Measurements from ENCODE around the gene ARHGEF26.

ARHGEF26 gene

GRCh38 chr3:154152741-154153140 lies 31.6 kb downstream of the ARHGEF26 start:
- no peak for DNase-seq (ENCODE audit: low read depth)

GRCh38 chr3:154156530-154156929 lies 35.3 kb downstream of the ARHGEF26 start:
- DNase-seq (ENCODE audit: low read depth) = no peak

- no peak for DNase-seq (ENCODE audit: low read depth)
Measured at GRCh38 chr3:154161806-154162205, 40.6 kb downstream of the ARHGEF26 start.

- no peak for DNase-seq (ENCODE audit: low read depth)
Measured at GRCh38 chr3:154164387-154164786, 43.2 kb downstream of the ARHGEF26 start.

- DNase-seq (ENCODE audit: low read depth) = no peak
Measured at GRCh38 chr3:154168998-154169795, 48.0 kb downstream of the ARHGEF26 start.

GRCh38 chr3:154169796-154170110 lies 48.6 kb downstream of the ARHGEF26 start:
- DNase-seq (ENCODE audit: low read depth) = no peak

- no peak for DNase-seq (ENCODE audit: low read depth)
Measured at GRCh38 chr3:154170300-154170699, 49.1 kb downstream of the ARHGEF26 start.

GRCh38 chr3:154175041-154175440 lies 53.9 kb downstream of the ARHGEF26 start:
- DNase-seq (ENCODE audit: low read depth) = no peak

- DNase-seq (ENCODE audit: low read depth) = no peak
Measured at GRCh38 chr3:154176036-154176435, 54.8 kb downstream of the ARHGEF26 start.

GRCh38 chr3:154177406-154177805 lies 56.2 kb downstream of the ARHGEF26 start:
- DNase-seq (ENCODE audit: low read depth) = no peak

- DNase-seq (ENCODE audit: low read depth) = no peak
Measured at GRCh38 chr3:154178172-154178571, 57.0 kb downstream of the ARHGEF26 start.

- no peak for DNase-seq (ENCODE audit: low read depth)
Measured at GRCh38 chr3:154180836-154181691, 59.9 kb downstream of the ARHGEF26 start.

GRCh38 chr3:154182322-154182922 lies 61.2 kb downstream of the ARHGEF26 start:
- DNase-seq (ENCODE audit: low read depth) = no peak

GRCh38 chr3:154182975-154183374 lies 61.8 kb downstream of the ARHGEF26 start:
- no peak for DNase-seq (ENCODE audit: low read depth)

- no peak for DNase-seq (ENCODE audit: low read depth)
Measured at GRCh38 chr3:154184582-154184981, 63.4 kb downstream of the ARHGEF26 start.

- DNase-seq (ENCODE audit: low read depth) = no peak
Measured at GRCh38 chr3:154188437-154188836, 67.2 kb downstream of the ARHGEF26 start.

- DNase-seq (ENCODE audit: low read depth) = no peak
Measured at GRCh38 chr3:154188846-154189245, 67.7 kb downstream of the ARHGEF26 start.

- no peak for DNase-seq (ENCODE audit: low read depth)
Measured at GRCh38 chr3:154191520-154191919, 70.3 kb downstream of the ARHGEF26 start.

GRCh38 chr3:154192225-154192624 lies 71.0 kb downstream of the ARHGEF26 start:
- DNase-seq (ENCODE audit: low read depth) = no peak

GRCh38 chr3:154193000-154193615 lies 71.9 kb downstream of the ARHGEF26 start:
- no peak for DNase-seq (ENCODE audit: low read depth)

- DNase-seq (ENCODE audit: low read depth) = no peak
Measured at GRCh38 chr3:154194877-154195276, 73.7 kb downstream of the ARHGEF26 start.

- no peak for DNase-seq (ENCODE audit: low read depth)
Measured at GRCh38 chr3:154195620-154196356, 74.6 kb downstream of the ARHGEF26 start.

Data from stimulated activated CD8-positive, alpha-beta memory T cell treated with anti-CD3 and anti-CD28 coated beads, Interleukin-12 subunit alpha, Interleukin-12 subunit beta, amount 100 ng/mL, for 4 hours (primary cell).